Melanocyte of skin (primary cell): ENCODE measurements around the gene SCAMP4. TPM values are rescaled to one million over a fixed set of nuclear protein-coding genes. Genes with fewer than 3 reads are reported as not detected.

Source experiments
- total RNA-seq, 2 donors: library from RNA; depleted of rRNA; stranded (reverse); fragments of >200 nt; gene quantifications; 2 replicates each; pipeline ENCODE4 v1.2.3, GENCODE V29; 2012

SCAMP4 gene
- total RNA-seq = 10 to 100 TPM; 68.3 to 74.0 TPM

GRCh38 chr19:1905110-1905862 lies at the start of gene SCAMP4, which contains the start of gene ADAT3:
SCAMP4 (plus strand) TSS chr19:1905399; CDS start chr19:1915020, 9,621 bp downstream.
ADAT3 (plus strand) TSS chr19:1905399; CDS start chr19:1912048, 6,649 bp downstream.

GRCh38 chr19:1863328-1863637 lies 41.9 kb upstream of the SCAMP4 start, which contains the start of gene KLF16:
KLF16 (minus strand) TSS chr19:1863579; CDS start chr19:1863497, 82 bp downstream.

GRCh38 chr19:1885398-1886119 lies 19.6 kb upstream of the SCAMP4 start, which contains the start of gene ABHD17A:
ABHD17A (minus strand) TSS chr19:1885496; CDS start chr19:1881566, 3,930 bp downstream.

GRCh38 chr19:1941146-1942077 lies 36.2 kb downstream of the SCAMP4 start, which contains the start of gene CSNK1G2:
CSNK1G2 (plus strand) TSS chr19:1941172; CDS start chr19:1969773, 28,601 bp downstream.

Other genes with a start within 250 kb of the SCAMP4 start
- gene ONECUT3, start 151.9 kb upstream of the SCAMP4 start, total RNA-seq = not detected
- gene ATP8B3, start 93.1 kb upstream of the SCAMP4 start, total RNA-seq = 1 to 10 TPM; 1.7 to 4.0 TPM
- gene REXO1, start 56.9 kb upstream of the SCAMP4 start, total RNA-seq = 10 to 100 TPM; 10.7 to 14.7 TPM
- gene KLF16, start 41.8 kb upstream of the SCAMP4 start, total RNA-seq = 10 to 100 TPM in 1 of 2 donors, 1 to 10 TPM in 1; 8.6 to 22.6 TPM
- 10 to 100 TPM; 61.9 to 80.6 TPM for gene ABHD17A, start 19.9 kb upstream of the SCAMP4 start, total RNA-seq
- gene ADAT3, start within 50 bp of the SCAMP4 start, total RNA-seq = 10 to 100 TPM in 1 of 2 donors, 1 to 10 TPM in 1; 3.1 to 11.0 TPM
- gene CSNK1G2, start 35.8 kb downstream of the SCAMP4 start, total RNA-seq = 10 to 100 TPM; 67.8 to 81.9 TPM
- gene BTBD2, start 110.3 kb downstream of the SCAMP4 start, total RNA-seq = 10 to 100 TPM; 54.0 to 55.9 TPM
- 10 to 100 TPM; 40.6 to 42.3 TPM for gene MKNK2, start 145.8 kb downstream of the SCAMP4 start, total RNA-seq
- gene MOB3A, start 190.9 kb downstream of the SCAMP4 start, total RNA-seq = 10 to 100 TPM; 16.2 to 22.3 TPM
- gene IZUMO4, start 191.5 kb downstream of the SCAMP4 start, total RNA-seq = under 1 TPM in 1 of 2 donors, not detected in 1; 0.69 TPM
- gene AP3D1, start 246.2 kb downstream of the SCAMP4 start, total RNA-seq = 100 to 1,000 TPM; 114 to 163 TPM